GM18858 (cell line): ENCODE measurements around the gene VWCE.

Experiments
- ATAC-seq: cut with Tn5 transposase; IDR thresholded peaks from one replicate; pipeline ENCODE4 v1.9.1; 2021; ENCODE audit not compliant: unreplicated experiment

The VWCE gene

GRCh38 chr11:61294717-61295595 lies at the start of gene VWCE:
Gene VWCE (minus strand): TSS chr11:61295316. CDS start chr11:61295037, 279 bp downstream.
- no peak for ATAC-seq

DNA sequence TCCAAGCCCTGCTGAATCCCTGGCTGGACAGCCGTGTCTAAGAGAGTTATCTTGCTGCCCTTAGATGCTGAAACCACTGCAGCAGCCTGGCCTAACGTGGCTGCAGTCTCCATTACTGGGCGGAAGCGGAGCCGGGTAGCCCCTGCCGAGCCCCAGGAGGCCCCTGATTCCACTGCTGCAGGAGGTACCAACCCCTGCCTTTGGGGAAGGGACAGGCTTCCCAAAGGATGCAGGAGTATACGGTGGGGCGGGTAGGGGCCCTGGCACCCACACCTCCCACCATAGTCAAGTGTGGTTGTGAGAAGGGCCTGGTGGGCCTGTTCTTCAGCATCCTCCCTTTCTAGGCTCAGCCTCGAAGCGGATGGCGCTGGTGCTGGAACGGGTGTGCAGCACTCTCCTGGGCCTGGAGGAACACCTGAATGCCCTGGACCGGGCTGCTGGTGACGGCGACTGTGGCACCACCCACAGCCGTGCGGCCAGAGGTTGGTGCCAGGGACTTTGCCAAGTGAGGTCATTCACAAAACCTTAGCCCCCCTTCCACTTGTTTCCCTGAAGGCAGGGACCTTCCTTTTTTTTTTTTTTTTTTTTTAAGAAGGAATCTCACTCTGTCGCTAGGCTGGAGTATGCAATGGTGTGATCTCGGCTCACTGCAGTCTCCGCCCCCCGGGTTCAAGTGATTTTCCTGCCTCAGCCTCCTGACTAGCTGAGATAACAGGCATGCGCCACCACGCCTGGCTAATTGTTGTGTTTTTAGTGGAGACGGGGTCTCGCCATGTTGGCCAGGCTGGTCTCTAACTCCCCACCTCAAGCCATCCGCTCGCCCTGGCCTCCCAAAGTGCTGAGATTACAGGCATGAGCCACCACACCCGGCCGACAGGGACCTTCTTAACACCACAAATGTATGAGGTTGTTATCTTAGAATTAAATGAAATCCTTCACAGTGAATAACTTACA lies 49.0 kb upstream of the VWCE start:
- no peak for ATAC-seq

DNA sequence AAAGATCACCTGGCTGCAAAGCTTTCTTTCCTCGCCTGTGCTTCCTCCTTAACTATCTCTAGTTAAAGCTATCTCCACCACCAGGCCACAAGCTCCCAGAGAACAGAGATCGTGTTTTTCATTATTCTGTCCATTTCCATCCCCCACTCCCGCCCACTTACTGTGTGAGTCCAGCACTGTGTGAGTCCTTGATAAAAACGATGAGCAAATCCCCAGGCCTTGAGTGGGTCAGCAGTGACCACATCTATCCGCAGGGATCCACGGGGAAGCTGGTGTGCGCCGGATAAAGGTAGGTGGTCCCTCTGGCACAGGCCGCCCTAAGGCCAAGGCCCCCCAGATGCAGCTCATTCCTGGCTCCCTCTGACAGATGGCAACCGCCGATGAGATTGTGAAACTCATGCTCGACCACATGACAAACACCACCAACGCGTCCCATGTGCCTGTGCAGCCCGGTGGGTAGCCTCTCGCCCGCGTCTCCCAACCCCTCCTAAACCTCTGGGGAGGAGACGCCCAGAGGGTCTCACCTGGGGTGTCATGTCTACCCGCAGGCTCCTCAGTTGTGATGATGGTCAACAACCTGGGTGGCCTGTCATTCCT lies 47.2 kb upstream of the VWCE start:
- no peak for ATAC-seq

GRCh38 chr11:61341706-61342105 lies 46.6 kb upstream of the VWCE start:
- no peak for ATAC-seq

DNA sequence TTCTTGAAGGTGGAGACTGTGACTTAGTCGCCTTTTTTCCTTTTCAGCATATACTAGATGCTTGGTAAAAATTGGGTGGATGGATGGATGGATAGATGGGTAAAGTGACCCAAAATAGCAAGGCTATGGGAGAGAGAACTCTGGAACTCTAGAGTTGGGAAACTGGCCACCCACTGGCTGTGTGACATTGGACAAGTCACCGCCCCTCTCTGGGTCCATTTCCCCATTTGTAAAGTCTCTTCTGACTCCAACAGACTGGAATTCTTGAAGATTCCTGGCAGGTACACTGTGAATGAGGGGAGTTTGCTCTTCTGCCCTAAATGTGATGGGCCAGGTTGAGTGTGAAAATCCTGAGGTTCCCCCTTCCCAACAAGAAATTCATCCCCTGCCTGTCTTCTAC lies 45.9 kb upstream of the VWCE start:
- no peak for ATAC-seq

GRCh38 chr11:61339490-61339878 lies 44.4 kb upstream of the VWCE start:
- no peak for ATAC-seq

DNA sequence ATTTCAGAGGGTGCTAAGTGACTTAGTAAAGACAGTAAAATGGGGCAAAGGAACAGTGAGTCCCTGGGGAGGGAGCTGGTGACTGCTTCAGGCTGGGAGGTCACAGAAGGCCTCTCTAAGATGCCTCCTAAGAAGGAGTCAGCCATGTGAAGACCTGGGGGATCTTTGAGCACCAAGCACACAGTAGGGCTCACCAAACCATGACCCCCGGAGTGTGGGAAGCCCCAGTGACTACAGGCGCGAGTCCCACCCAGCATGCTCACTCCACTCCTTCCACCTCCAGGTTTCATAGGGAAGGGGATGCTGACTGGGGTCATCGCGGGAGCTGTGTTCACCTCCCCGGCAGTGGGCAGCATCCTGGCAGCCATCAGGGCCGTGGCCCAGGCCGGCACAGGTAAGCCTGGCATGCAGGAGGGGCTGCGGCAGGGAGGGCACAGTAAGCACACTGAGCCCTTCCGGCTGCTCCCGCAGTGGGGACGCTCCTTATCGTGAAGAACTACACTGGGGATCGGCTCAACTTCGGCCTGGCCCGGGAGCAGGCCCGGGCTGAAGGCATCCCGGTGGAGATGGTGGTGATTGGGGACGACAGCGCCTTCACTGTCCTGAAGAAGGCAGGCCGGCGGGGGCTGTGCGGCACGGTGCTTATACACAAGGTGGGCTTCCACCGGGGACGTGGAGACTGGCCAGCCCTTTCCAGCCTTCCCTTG lies 43.8 kb upstream of the VWCE start:
- ATAC-seq: no peak

DNA sequence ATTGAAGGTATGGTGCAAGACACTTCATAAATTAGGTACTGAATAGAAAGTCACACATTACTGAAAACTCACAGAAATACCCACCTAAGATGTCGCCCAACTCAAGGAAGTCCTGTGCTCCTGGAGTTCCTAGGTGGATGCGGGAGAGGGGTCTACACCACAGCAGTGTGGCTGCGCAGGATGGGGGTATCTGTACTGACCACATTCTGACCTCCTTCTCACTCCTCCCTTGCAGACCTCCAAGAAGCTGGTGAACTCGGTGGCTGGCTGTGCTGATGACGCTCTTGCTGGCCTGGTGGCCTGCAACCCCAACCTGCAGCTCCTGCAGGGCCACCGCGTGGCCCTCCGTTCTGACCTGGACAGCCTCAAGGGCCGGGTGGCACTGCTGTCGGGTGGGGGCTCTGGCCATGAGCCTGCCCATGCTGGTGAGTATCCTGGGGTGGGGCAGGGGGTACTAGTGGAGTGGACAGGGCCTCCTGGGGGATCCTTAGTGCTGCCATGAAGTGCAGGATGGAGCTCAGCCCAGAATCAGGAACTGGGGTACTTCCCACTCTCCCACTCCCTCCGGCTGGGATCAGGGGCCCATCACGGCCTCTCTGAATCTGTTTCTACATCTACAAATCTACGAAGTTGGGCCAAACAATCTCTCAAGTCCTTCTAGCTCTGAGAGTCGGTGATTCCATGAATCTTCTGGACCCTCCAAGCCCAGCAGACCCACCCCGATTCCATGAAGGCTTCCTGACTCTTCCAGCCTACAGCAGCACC lies 42.8 kb upstream of the VWCE start:
- ATAC-seq: no peak

DNA sequence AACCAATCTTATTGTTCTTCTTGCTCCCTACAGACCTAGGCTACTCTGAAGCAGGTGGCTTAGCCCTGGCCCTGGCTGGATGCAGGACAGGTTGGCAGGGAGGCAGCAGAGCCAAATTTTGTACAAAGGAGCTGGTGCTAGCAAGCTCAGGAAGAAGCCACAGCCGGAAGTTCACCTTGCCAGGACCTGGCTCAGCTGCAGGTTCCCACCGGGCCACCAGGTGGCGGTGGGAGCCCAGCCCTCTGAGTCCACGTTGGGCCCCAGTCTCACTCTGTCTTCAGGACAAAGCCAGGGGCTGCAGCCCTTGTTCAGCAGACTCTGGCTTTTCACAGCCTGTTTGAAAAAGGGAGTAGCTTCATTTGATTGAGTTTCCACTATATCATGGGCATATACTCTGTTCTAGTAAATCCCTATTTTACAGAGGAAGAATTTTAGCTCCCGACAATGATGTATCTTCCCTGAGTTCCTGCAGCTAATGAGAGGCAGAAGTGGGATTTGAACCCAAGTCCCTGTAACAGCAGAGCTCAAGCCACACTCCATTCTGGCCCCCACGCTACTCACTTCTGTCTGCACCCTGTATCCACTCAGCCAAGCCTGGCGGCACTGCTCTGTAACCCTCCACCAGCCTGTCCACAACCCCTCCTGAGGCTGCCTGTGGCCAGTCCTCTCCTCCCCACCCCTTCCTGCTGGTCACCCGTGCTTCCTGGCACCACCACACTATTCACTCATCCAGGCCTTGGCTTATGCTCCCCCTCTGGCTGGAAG lies 41.2 kb upstream of the VWCE start:
- peak; percentile 53 for ATAC-seq

- ATAC-seq: no peak
Observed at GRCh38 chr11:61335355-61335710, 40.2 kb upstream of the VWCE start.

DNA sequence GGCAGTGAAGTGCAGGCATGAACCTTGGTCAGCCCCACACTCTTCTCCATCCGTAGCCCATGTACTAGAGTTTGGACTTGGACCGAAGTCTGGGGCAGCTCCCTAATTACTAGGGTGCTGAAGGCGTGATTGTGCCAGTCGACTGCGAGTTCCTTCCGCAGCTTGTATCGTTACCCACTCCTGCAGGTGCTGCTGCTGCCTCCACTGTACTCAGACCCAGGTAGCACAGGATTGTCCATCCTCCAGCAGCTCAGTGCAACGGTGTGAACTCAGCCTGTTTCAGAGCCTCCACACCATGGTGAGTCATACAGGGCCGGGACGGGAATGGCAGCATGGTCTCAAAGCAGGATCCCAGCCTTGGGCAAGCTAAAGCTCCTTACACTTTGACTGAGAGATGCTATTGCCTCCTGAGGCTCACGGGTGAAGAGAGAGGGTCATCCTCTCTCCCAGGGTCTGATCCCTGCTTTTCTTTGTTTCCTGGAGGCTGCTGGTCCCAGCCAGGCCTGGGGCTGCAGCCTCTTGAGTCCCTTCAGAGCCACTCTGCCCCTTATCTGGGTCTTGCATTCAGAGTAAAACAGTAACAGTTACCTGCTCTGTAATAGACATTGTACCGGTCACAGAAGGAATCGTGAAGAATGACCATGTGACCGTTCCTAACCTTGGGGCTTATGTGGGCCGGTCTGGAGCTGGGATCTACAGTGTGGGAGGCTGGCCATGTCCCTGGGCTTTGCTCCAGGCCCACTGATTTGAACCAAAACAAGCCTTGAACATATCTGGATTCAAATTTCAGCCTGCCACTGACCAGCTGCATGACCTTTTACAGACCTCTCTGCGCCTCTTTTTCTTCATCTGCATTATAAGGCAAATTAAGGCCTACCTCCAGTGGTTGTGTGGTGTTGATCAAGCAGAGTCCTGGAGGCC lies 39.6 kb upstream of the VWCE start:
- no peak for ATAC-seq

DNA sequence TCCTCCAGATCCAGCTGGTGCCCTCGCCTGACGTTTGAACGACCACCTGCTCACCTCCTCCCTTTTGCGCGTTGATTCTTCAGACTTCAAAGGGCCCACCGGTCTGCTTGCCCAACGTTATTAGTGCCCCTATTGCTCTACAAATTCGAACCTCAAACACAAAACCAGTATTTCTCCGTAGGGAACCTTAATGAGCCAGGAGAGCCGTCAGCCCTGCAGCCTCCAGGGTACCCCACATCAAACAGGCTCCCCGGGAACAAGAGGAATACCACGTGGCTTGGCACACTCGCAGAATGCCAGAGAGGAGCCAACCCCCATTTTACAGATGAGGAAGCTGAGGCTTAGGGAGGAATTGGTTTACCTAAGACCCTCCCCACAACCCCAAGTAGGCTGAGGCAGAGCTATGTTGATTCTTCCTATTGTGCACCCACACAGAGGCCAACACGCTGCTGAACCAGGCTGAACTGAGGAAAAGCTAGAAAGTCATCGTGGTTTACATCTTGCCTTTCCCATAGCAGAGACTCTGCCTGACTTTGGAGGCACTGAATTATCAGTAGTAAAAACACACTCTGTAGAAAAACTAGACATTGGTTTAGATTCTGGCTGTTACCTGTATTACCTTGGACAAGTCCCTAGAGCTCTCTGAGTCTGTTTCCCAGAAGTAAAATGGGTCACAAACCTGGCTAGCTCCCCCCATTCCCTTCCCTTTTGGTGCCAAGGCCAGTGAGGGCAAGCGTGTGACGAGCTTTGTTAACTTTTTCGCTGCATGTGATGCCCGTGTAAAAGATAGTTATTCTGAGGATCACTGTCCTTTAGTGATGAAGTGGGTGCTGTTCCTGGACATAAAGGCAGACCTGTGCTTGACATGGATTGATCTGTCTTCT lies 38.7 kb upstream of the VWCE start:
- no peak for ATAC-seq

DNA sequence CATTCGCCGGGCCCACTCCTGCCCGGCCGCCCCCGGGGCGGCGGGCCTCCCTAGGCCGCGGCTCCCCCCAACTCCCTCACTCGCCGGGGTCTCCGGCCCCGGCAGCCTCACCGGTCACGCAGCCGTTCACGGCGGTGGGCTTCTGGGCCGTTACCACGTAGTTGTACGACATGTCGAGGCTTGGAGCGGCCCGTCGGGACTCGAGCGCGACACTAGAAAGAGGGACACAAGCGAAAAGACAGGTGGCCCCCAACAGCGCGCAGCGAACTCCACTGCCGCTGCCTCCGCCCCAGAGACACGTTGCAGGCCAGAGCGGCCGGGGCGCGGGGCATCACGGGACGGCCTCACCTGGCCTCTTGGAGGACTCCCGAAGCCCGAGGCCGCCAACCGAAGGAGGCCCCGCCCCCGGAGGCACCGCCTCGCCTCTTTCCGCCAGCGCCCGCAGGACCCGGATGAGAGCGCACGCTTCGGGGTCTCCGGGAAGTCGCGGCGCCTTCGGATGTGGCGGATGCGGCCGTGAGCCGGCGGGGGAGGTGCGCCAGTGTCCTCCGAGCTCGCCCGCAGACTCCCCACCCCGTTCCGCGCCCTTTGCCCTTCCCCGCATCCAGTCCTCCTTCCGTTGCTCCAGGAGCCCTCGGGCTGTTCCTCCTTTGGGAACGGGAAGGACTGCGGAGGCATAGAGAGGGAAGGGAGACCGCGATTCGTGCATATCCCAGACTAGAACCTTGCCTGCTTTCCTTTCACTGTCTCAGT lies 37.9 kb upstream of the VWCE start, which contains the start of the genes DDB1 and TKFC:
Gene DDB1, minus strand, starts transcription at position 309 of the 753 bp plus-strand sequence. Its CDS starts 137 bp downstream, at position 172.
Gene TKFC, plus strand, starts transcription at position 432 of the 753 bp plus-strand sequence. CDS start 1,501 bp downstream, outside the sequence.
- ATAC-seq: peak; percentile 73

DNA sequence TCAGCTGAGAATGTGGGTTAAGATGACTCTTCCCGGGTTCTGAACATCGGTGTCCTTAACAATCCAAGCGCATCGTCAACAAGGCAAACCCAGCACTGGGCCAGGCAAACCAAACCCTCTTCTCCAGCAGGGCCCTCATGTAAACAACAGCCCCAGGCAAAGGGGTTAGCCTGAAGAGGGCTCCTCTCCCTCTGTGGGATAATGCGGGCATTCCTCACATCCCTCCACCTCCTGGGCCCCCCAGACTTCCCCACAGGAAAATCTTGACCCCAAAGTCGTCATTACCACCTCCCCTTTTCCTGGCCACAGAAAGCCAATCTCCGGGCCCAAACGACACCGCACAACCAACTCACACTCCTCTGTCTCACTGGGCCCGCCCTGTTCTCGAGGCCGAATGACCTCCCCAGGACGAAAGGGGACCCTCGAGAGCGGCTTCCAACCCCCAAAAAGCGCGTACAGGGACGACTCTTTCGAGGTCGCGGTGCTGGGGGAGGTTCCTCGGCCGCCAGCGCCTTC lies 37.2 kb upstream of the VWCE start:
- ATAC-seq: no peak

GRCh38 chr11:61331651-61332050 lies 36.5 kb upstream of the VWCE start:
- no peak for ATAC-seq

DNA sequence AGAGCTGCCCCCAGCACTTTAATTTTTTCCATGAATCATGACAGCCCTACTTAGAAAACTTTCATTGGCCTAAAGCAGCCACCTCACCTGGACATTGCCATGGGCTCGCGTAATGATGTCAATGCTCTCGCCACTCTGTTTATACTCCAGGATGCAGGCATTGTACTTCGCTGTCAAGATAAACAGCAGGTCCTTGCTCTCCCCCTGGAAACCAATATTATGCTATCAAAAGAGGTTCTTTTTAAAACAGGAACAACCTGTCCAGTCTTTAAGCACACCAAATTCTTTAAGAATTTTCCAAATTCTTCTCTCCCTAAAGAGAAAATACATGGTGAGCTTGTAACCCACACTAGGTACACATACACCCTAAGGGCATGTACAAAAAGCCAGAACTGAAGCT lies 34.8 kb upstream of the VWCE start:
- ATAC-seq: no peak
